CD8-positive, alpha-beta memory T cell (primary cell): Measurements from ENCODE around the gene RNU6-1. TPM values are rescaled to one million over a fixed set of nuclear protein-coding genes. Genes with fewer than 3 reads are reported as not detected.
A peak's percentile ranks its signal among the peaks of the same experiment; 100 is the strongest.

Source experiments
- CTCF ChIA-PET: fragments of 350-600 bp; sonication (Branson Sonifier 250); formaldehyde crosslinking; loops from one replicate; lab custom pipeline; 2021; ENCODE audit warnings: antibody characterized with exemption; lab: Charles Lee
- POLR2A ChIA-PET: fragments of 350-600 bp; sonication (Branson Sonifier 250); formaldehyde crosslinking; loops from one replicate; lab custom pipeline; 2021; ENCODE audit warnings: antibody characterized with exemption; lab: Charles Lee
- DNase-seq, 5 donors: peaks; one replicate each; pipeline versions ENCODE4 v3.0.0 to v3.0.0-alpha.2; 2020 to 2022; ENCODE audit warnings: mixed read lengths in 1 of 5
- H3K27ac ChIP-seq: one replicate; pipeline ENCODE4 v1.7.0; 2013; ENCODE audit warnings: low read depth, mild to moderate bottlenecking, low read length, moderate library complexity
- H3K27me3 ChIP-seq: 2 replicates; pipeline ENCODE4 v1.7.0; 2013; ENCODE audit warnings: low read length, mild to moderate bottlenecking; ENCODE audit not compliant: insufficient read depth, poor library complexity, severe bottlenecking
- H3K36me3 ChIP-seq: 2 replicates; pipeline ENCODE4 v1.7.0; 2013; ENCODE audit warnings: mild to moderate bottlenecking, low read length, moderate library complexity; ENCODE audit not compliant: insufficient read depth
- H3K4me1 ChIP-seq: 2 replicates; pipeline ENCODE4 v1.7.0; 2013; ENCODE audit warnings: mild to moderate bottlenecking, low read length, moderate library complexity; ENCODE audit not compliant: insufficient read depth
- H3K4me3 ChIP-seq: 2 replicates; pipeline ENCODE4 v1.7.0; 2013; ENCODE audit warnings: mild to moderate bottlenecking, low read length
- H3K9me3 ChIP-seq: 2 replicates; pipeline ENCODE4 v1.7.0; 2013; ENCODE audit warnings: mild to moderate bottlenecking, low read length
- H3K27ac Mint-ChIP-seq, 8 donors: one replicate each; pipeline ENCODE4 v1.8.0; 2020 to 2021; ENCODE audit warnings: mixed read lengths in 8 of 8, mild to moderate bottlenecking in 6 of 8, inconsistent platforms in 3 of 8, moderate library complexity in 3 of 8
- H3K27me3 Mint-ChIP-seq, 2 donors: one replicate each; pipeline ENCODE4 v1.8.0; 2020 to 2021; ENCODE audit warnings: mixed read lengths in 2 of 2, mild to moderate bottlenecking in 1 of 2, moderate library complexity in 1 of 2
- H3K36me3 Mint-ChIP-seq, 3 donors: one replicate each; pipeline ENCODE4 v1.8.0; 2020 to 2021; ENCODE audit warnings: mixed read lengths in 3 of 3, inconsistent platforms in 1 of 3, mild to moderate bottlenecking in 1 of 3
- H3K4me1 Mint-ChIP-seq, 3 donors: one replicate each; pipeline ENCODE4 v1.8.0; 2020 to 2021; ENCODE audit warnings: mixed read lengths in 3 of 3, inconsistent platforms in 1 of 3, mild to moderate bottlenecking in 1 of 3
- H3K4me3 Mint-ChIP-seq, 7 donors: one replicate each; pipeline ENCODE4 v1.8.0; 2020 to 2021; ENCODE audit warnings: mixed read lengths in 7 of 7, mild to moderate bottlenecking in 6 of 7, moderate library complexity in 4 of 7, inconsistent platforms in 2 of 7
- H3K9me3 Mint-ChIP-seq, 5 donors: one replicate each; pipeline ENCODE4 v1.8.0; 2020 to 2022; ENCODE audit warnings: mixed read lengths in 5 of 5, mild to moderate bottlenecking in 3 of 5, moderate library complexity in 2 of 5, inconsistent platforms in 1 of 5
- polyA plus RNA-seq: library from polyadenylated mRNA; unstranded; fragments of 300-500 nt; fragmentation: Illumina TruSeq; gene quantifications from one replicate; pipeline ENCODE4 v1.2.3, GENCODE V29; 2021
- total RNA-seq, 2 experiments: library from RNA; stranded (reverse); gene quantifications; one replicate each; pipeline ENCODE4 v1.2.3, GENCODE V29; 2021

RNU6-1 gene
- total and polyA plus RNA-seq, 3 experiments from 2014 or later: not detected

- peaks cover 41 to 69% (median 61%) of the 10 kb centered on the region in 3 donors for H3K4me1 Mint-ChIP-seq
- H3K9me3 Mint-ChIP-seq: peaks cover 0 to under 1% (median 0%) of the 10 kb centered on the region in 5 donors
- Histone ChIP-seq H3K4me1 (peaks cover 41% of the 10 kb centered on the region), H3K27me3 (peaks cover 61% of the 10 kb centered on the region), H3K9me3 (no peaks in the 10 kb centered on the region), H3K36me3 (no peaks in the 10 kb centered on the region), H3K4me3 (no peak overlapping the region), H3K27ac (no peak overlapping the region)
- H3K27me3 Mint-ChIP-seq: peaks cover 63 to 76% of the 10 kb centered on the region in 2 donors
- peak overlapping the region in 1 of 7 donors; percentile 64 for H3K4me3 Mint-ChIP-seq
- ChIA-PET CTCF (no interaction called here), POLR2A (interaction anchor here (0.6 kb wide), 1 partner anchor 813 kb away, joined by 6 read pairs; no protein-coding TSS in a partner anchor)
- DNase-seq: no peak
- no peaks in the 10 kb centered on the region for H3K36me3 Mint-ChIP-seq
- peak overlapping the region in 1 of 8 donors; percentile 30 for H3K27ac Mint-ChIP-seq
Observed at GRCh38 chr15:67831363-67831762, 8.5 kb downstream of the RNU6-1 start.

GRCh38 chr15:67829647-67830504, 10.0 kb downstream of the RNU6-1 start:
- H3K27ac ChIP-seq: no peak overlapping the region
- ChIA-PET CTCF (no interaction called here), POLR2A (interaction anchor here (0.5 to 1.0 kb wide), 2 partner anchors 287 to 1513 kb away, joined by 3 read pairs; partner anchors contain the start of gene MAP2K5)
- peaks cover 61 to 76% of the 10 kb centered on the region in 2 donors for H3K27me3 Mint-ChIP-seq
- no peak overlapping the region for H3K4me3 ChIP-seq
- peaks cover 53% of the 10 kb centered on the region for H3K27me3 ChIP-seq
- no peaks in the 10 kb centered on the region for H3K36me3 ChIP-seq
- H3K4me1 ChIP-seq: peaks cover 30% of the 10 kb centered on the region
- no peak for DNase-seq
- peaks cover 34 to 69% (median 52%) of the 10 kb centered on the region in 3 donors for H3K4me1 Mint-ChIP-seq
- H3K27ac Mint-ChIP-seq: peak overlapping the region in 2 of 8 donors; percentile 58 to 61
- no peaks in the 10 kb centered on the region for H3K36me3 Mint-ChIP-seq
- H3K9me3 Mint-ChIP-seq: peaks cover 0 to 2% (median 0%) of the 10 kb centered on the region in 5 donors
- no peaks in the 10 kb centered on the region for H3K9me3 ChIP-seq
- peak overlapping the region; percentile 15 to 81 (median 47) for H3K4me3 Mint-ChIP-seq

- peaks cover 56% of the 10 kb centered on the region for H3K27me3 ChIP-seq
- Mint-ChIP-seq H3K4me1 (peaks cover 34 to 71% (median 48%) of the 10 kb centered on the region in 3 donors), H3K4me3 (peak overlapping the region; percentile 39 to 82 (median 54)), H3K27ac (peak overlapping the region in 2 of 8 donors; percentile 49 to 58), H3K36me3 (no peaks in the 10 kb centered on the region), H3K27me3 (peaks cover 60 to 78% of the 10 kb centered on the region in 2 donors), H3K9me3 (peaks cover 0 to 2% (median 0%) of the 10 kb centered on the region in 5 donors)
- DNase-seq: no peak
- H3K36me3 ChIP-seq: no peaks in the 10 kb centered on the region
- peaks cover 36% of the 10 kb centered on the region for H3K4me1 ChIP-seq
- no peaks in the 10 kb centered on the region for H3K9me3 ChIP-seq
- H3K27ac ChIP-seq: no peak overlapping the region
- CTCF ChIA-PET: no interaction called here
- H3K4me3 ChIP-seq: no peak overlapping the region
- POLR2A ChIA-PET: interaction anchor here (0.5 to 1.0 kb wide), 2 partner anchors 287 to 1512 kb away, joined by 3 read pairs; partner anchors contain the start of gene MAP2K5
Observed at GRCh38 chr15:67828969-67829646, 10.7 kb downstream of the RNU6-1 start.

- DNase-seq: no peak
- Histone ChIP-seq H3K4me3 (no peak overlapping the region), H3K9me3 (no peaks in the 10 kb centered on the region), H3K4me1 (peaks cover 36% of the 10 kb centered on the region), H3K36me3 (no peaks in the 10 kb centered on the region), H3K27ac (no peak overlapping the region), H3K27me3 (peaks cover 55% of the 10 kb centered on the region)
- CTCF ChIA-PET: interaction anchor here (1.4 kb wide), 1 partner anchor 8 kb away, joined by 6 read pairs; no protein-coding TSS in a partner anchor
- Mint-ChIP-seq H3K36me3 (no peaks in the 10 kb centered on the region), H3K4me1 (peaks cover 35 to 71% (median 50%) of the 10 kb centered on the region in 3 donors), H3K9me3 (peaks cover 0 to 2% (median 0%) of the 10 kb centered on the region in 5 donors), H3K27me3 (peaks cover 62 to 78% of the 10 kb centered on the region in 2 donors), H3K4me3 (peak overlapping the region; percentile 25 to 65 (median 57)), H3K27ac (peak overlapping the region in 1 of 8 donors; percentile 67)
- POLR2A ChIA-PET: no interaction called here
Observed at GRCh38 chr15:67828278-67828968, 11.4 kb downstream of the RNU6-1 start.

- ChIA-PET CTCF (interaction anchor here (1.4 kb wide), 1 partner anchor 9 kb away, joined by 6 read pairs; no protein-coding TSS in a partner anchor), POLR2A (no interaction called here)
- Mint-ChIP-seq H3K9me3 (peaks cover 0 to 2% (median 0%) of the 10 kb centered on the region in 5 donors), H3K27ac (no peak overlapping the region), H3K36me3 (no peaks in the 10 kb centered on the region), H3K4me3 (no peak overlapping the region), H3K4me1 (peaks cover 29 to 67% (median 45%) of the 10 kb centered on the region in 3 donors), H3K27me3 (peaks cover 57 to 74% of the 10 kb centered on the region in 2 donors)
- Histone ChIP-seq H3K9me3 (no peaks in the 10 kb centered on the region), H3K27ac (no peak overlapping the region), H3K4me3 (no peak overlapping the region), H3K36me3 (no peaks in the 10 kb centered on the region), H3K4me1 (peaks cover 29% of the 10 kb centered on the region), H3K27me3 (peaks cover 50% of the 10 kb centered on the region)
- no peak for DNase-seq
Observed at GRCh38 chr15:67827562-67828277, 12.1 kb downstream of the RNU6-1 start.

GRCh38 chr15:67826717-67827561, 12.9 kb downstream of the RNU6-1 start:
- H3K27me3 ChIP-seq: peaks cover 52% of the 10 kb centered on the region
- no peak overlapping the region for H3K27ac ChIP-seq
- CTCF ChIA-PET: interaction anchor here (1.4 kb wide), 1 partner anchor 9 kb away, joined by 6 read pairs; no protein-coding TSS in a partner anchor
- H3K4me1 ChIP-seq: peaks cover 27% of the 10 kb centered on the region
- H3K9me3 Mint-ChIP-seq: peaks cover 0 to 2% (median 0%) of the 10 kb centered on the region in 5 donors
- H3K4me3 ChIP-seq: no peak overlapping the region
- H3K4me1 Mint-ChIP-seq: peaks cover 34 to 70% (median 52%) of the 10 kb centered on the region in 3 donors
- H3K27ac Mint-ChIP-seq: no peak overlapping the region
- H3K27me3 Mint-ChIP-seq: peaks cover 59 to 74% of the 10 kb centered on the region in 2 donors
- POLR2A ChIA-PET: interaction anchor here (1.3 kb wide), 1 partner anchor 42 kb away, joined by 5 read pairs; no protein-coding TSS in a partner anchor
- no peak overlapping the region for H3K4me3 Mint-ChIP-seq
- no peaks in the 10 kb centered on the region for H3K36me3 Mint-ChIP-seq
- no peak for DNase-seq
- H3K36me3 ChIP-seq: no peaks in the 10 kb centered on the region
- no peaks in the 10 kb centered on the region for H3K9me3 ChIP-seq
